HG02870 (cell line): ENCODE data around the gene CLEC2D.
"Not testable (repeated sequence)": the region's sequence is repeated elsewhere in the genome, so short reads cannot be mapped to it uniquely, and the experiment has no call there.

Experiments used
- ATAC-seq: cut with Tn5 transposase; IDR thresholded peaks from one replicate; pipeline ENCODE4 v1.9.1; 2021; ENCODE audit warnings: mild to moderate bottlenecking, moderate library complexity; ENCODE audit not compliant: unreplicated experiment

CLEC2D gene

GRCh38 chr12:9699269-9699897 is 29.9 kb downstream of the CLEC2D start:
- ATAC-seq: no peak

- no peak for ATAC-seq
Measured at GRCh38 chr12:9699898-9700605, 30.5 kb downstream of the CLEC2D start.

DNA sequence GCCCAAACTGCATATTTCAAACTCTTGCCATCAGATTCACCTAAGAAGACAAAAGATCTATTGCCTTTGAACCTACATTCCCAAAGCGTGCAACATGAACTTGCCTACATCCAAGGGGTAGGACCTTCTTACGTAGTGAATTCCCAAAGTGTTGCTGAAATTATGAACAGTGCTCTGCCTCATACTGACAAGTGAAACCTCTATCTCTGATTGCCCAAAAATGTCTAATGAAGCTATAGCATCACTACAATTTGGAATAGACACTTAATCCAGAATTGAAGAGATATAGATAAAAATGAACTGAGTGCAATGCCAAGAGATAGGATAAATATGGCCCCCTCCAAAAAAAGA is 31.1 kb downstream of the CLEC2D start:
- ATAC-seq: no peak

DNA sequence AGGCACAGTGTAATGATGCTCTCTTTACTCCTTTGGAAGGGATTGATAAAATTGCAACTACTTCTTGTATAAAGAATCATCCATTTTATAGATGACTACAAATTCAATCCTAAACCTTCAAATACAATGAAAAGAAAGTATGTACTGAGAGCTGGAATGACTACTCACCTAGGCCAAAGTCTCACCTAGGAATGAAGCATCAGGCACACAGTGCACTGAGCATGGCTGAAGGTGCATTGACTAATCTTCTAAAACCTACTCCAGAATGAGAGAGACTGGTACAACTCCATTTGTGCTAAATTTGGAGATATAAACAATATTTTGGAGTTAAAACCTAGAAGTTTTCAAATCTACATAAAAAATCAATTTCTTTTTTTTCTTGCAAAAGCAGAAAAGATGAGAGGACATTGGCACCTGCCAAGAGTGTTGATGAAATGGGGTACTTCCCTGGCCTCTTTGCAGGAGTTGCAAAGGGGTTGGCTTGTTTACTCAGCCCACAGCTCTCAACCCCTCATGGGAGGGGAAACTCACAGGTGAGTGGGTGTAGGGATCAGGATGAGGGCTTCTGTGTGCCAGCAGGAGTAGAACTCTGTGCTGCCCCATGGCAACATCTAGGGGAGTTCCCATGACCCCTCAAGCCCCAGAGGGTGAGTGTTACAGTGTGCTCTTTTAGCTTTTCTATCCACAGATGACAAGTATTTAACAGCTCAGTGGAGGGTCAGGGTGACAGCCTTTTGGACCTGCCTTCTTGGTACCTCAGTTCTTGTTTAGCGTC is 32.1 kb downstream of the CLEC2D start:
- no peak for ATAC-seq

GRCh38 chr12:9702255-9702654 is 32.7 kb downstream of the CLEC2D start:
- ATAC-seq: no peak

- not testable (repeated sequence) for ATAC-seq
Measured at GRCh38 chr12:9704561-9704960, 35.0 kb downstream of the CLEC2D start.

GRCh38 chr12:9706086-9706685 is 36.7 kb downstream of the CLEC2D start:
- no peak for ATAC-seq

GRCh38 chr12:9707356-9707755 is 37.8 kb downstream of the CLEC2D start:
- ATAC-seq: no peak

GRCh38 chr12:9707864-9708808 is 38.6 kb downstream of the CLEC2D start:
- no peak for ATAC-seq

DNA sequence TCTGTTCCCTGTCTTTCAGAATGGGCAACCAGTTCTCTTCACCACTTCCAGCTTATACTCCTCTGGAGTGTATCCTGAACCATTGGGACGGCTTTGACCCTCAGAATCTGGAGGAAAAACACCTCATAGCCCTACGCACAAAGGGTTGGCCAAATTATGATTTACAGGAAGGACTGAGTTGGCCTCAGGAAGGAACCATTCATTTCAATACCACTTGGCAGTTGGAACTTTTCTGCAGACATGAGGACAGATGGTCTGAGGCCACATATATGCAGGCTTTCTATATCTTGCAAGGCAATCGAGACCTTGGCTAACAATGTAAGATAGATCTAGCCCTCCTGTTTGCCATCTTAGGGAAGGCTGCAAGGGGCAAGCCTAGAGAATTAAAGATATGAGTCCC is 39.3 kb downstream of the CLEC2D start:
- no peak for ATAC-seq

GRCh38 chr12:9710584-9711375 is 41.3 kb downstream of the CLEC2D start:
- ATAC-seq: no peak

DNA sequence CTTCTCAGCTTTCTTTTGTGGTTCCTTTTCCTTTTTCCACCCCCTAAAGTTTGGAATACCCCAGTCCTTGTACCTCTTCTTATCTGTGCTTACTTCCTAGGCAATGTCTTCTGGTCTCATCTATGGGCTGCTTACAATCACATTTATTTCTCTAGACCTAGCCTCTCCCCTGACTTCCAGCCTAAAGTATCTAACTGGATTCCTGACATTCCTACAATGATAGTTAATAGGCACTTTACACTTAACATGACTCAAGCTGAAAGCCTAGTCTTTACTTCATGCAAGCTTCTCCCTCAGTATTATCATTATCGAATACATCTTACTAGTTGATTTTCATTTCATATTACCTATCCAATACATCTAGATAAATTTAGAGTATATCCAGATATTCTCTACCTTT is 42.2 kb downstream of the CLEC2D start:
- ATAC-seq: no peak

DNA sequence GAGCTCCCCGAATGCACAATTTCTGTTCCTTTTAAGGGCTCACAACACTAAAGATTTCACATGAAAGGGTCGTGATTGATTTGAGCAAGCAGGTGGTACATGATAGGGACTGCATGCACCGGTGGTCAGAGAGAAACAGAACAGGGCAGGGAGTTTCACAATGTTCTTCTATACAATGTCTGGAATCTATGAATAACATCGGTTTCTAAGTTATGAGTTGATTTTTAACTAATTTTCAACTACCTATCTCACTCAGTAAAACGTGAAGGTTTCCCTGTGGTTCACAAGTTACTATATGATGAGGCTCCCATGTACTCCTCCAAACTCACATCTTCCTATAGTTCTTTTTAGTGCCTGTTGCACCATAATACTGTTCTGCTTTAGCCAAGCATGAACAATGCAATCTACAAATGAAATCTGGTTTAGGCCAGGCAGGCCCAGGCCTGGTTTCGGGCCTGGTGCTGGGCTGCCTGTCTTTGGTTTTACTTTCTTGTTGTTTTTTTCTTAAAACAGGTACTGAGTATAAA is 43.6 kb downstream of the CLEC2D start:
- ATAC-seq: peak; percentile 76

DNA sequence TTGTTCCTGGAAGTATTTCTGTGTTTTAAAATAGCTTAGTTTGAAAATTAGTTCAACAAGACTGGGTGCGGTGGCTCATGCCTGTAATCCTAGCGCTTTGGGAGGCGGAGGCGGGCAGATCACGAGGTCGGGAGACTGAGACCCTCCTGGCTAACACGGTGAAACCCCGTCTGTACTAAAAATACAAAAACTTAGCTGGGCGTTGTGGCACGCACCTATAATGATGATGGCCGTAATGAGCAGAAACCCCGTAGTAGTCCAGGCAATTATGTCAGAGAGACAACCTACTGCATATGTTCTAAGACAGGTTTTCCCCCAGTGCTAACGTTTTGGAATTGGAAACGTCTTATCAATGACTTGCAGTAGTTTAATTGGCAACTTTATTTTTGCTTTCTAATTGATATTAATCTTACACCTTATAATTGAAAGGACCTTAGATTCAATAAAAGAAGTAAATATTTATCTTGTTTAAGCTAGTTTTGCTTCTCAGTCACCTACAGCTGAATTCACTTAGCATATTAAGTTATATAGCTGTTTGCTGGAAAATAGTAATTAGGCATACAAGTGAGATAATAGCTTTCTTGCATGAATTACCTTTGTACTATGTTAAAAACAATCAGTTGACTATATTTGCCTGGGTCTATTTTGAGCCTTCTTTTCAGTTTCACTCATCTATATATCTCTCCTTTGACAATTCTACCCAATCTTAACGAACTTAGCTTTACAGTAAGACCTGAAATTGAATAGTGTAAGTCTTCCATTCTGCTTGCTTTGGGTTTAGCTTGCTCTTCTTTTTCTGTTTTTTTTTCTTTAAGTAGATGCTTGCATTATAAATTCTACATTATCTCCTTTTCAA is 47.8 kb downstream of the CLEC2D start:
- ATAC-seq: no peak

DNA sequence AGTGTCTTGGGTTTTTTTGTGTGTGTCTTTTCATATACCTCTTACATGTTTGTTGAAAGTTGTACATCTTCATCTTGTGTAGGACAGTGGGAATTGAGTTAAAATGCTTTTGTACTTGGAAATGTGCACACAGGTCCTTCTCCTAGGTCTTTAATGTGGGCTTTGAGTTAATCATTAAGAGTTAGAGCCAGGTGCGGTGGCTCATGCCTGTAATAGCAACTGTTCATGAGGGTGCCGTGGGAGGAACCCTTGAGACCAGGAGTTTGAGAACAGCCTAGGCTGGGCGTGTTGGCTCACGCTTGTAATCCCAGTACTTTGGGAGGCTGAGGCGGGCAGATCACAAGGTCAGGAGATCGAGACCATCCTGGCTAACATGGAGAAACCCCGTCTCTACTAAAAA is 49.5 kb downstream of the CLEC2D start:
- no peak for ATAC-seq

GRCh38 chr12:9719790-9720189 is 50.3 kb downstream of the CLEC2D start:
- no peak for ATAC-seq

DNA sequence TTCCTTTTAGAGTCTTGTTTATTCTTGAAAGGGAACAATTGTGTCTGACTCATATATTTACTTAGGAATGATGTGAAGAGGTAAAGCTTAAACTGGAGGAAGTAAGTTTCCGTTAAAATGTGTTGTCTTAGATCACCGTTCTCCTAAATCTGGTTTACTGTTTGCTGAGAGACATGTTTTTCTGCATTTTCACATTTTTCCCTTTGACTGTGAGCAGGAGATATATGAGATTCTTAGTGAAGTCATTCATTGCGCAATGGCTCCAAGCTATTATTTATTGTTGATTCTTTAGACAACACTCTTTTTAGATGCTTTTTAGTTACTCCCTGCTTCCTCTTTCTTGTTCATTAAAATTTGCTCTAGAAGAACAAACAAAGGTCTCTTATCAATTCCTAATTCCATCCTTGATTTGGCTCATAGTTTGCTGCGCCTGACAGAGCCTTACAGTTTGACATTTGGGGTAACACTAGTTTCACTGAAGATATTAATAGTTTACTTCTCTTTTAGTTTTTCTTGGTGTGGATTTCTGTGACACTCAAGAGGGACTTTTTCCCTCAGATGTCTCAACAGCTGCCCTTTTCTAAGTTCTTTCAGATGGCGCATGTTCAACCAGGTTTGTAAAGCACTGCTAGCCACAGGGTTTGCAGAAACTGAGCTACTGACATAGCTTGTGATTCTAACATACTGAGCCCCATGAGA is 52.0 kb downstream of the CLEC2D start:
- peak; percentile 72 for ATAC-seq

DNA sequence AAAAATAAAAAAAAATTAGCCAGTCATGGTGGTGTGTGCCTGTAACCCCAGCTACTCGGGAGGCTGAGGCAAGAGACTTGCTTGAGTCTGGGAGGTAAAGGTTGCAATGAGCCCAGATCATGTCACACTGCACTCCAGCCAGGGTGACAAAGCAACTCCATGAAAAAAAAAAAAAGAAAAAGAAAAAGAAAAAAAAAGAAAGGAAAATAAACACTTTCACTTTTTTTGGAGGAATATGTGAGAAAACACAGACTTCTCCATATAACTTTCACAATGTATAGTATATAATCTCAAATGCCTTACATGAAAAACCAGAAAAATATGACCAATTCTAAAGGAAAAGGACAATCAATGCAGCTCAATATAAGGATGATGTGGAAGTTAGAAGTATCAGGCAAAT is 54.5 kb downstream of the CLEC2D start:
- ATAC-seq: no peak
